OCI-LY1 (cell line): ENCODE results near the gene TMOD4.

Source experiments
- H2AFZ ChIP-seq: fragments of 200-600 bp; sonication (generic), shearing (Covaris generic); 2 replicates; pipeline ENCODE4 v1.6.0; 2014; ENCODE audit warnings: antibody characterized with exemption, mild to moderate bottlenecking, low read length
- H3F3A ChIP-seq: fragments of 200-600 bp; sonication (generic), shearing (Covaris generic); 2 replicates; pipeline ENCODE4 v1.6.0; 2014; ENCODE audit warnings: mild to moderate bottlenecking, antibody characterized with exemption, low read length, moderate library complexity; ENCODE audit not compliant: insufficient read depth
- H3K27ac ChIP-seq: fragments of 200-600 bp; sonication (generic); 2 replicates; pipeline ENCODE4 v1.5.1; 2014; ENCODE audit warnings: low read length, mixed run types, mild to moderate bottlenecking, low read depth; ENCODE audit not compliant: poor library complexity, severe bottlenecking
- H3K27me3 ChIP-seq: fragments of 200-600 bp; sonication (generic); 2 replicates; pipeline ENCODE4 v1.6.0; 2014; ENCODE audit warnings: antibody characterized with exemption, mild to moderate bottlenecking, low read length, moderate library complexity; ENCODE audit not compliant: insufficient read depth
- H3K36me3 ChIP-seq: fragments of 200-600 bp; sonication (generic); 2 replicates; pipeline ENCODE4 v1.6.1; 2014; ENCODE audit warnings: mild to moderate bottlenecking, antibody characterized with exemption, low read length, moderate library complexity, mixed read lengths; ENCODE audit not compliant: insufficient read depth
- H3K4me1 ChIP-seq: fragments of 200-600 bp; sonication (generic); 2 replicates; pipeline ENCODE4 v1.5.1; 2014; ENCODE audit warnings: mild to moderate bottlenecking, low read length, moderate library complexity; ENCODE audit not compliant: insufficient read depth, severe bottlenecking
- H3K4me2 ChIP-seq: fragments of 200-600 bp; sonication (generic), shearing (Covaris generic); 2 replicates; pipeline ENCODE4 v1.6.1; 2014; ENCODE audit warnings: low read length
- H3K4me3 ChIP-seq: fragments of 200-600 bp; sonication (generic); 2 replicates; pipeline ENCODE4 v1.5.1; 2014; ENCODE audit warnings: low read length, low read depth, mild to moderate bottlenecking, mixed read lengths; ENCODE audit not compliant: poor library complexity, severe bottlenecking
- H3K79me2 ChIP-seq: fragments of 200-600 bp; shearing (Covaris generic); 2 replicates; pipeline ENCODE4 v1.6.1; 2016; ENCODE audit warnings: mixed run types, low read length, mixed read lengths; ENCODE audit not compliant: insufficient read depth
- H3K9ac ChIP-seq: fragments of 200-600 bp; sonication (generic), shearing (Covaris generic); 2 replicates; pipeline ENCODE4 v1.6.1; 2014; ENCODE audit warnings: mild to moderate bottlenecking, low read length, mixed read lengths
- H3K9me2 ChIP-seq: fragments of 200-600 bp; sonication (generic), shearing (Covaris generic); 2 replicates; pipeline ENCODE4 v1.6.1; 2014; ENCODE audit warnings: low read depth, mild to moderate bottlenecking, low read length, mixed read lengths
- H3K9me3 ChIP-seq: fragments of 200-600 bp; shearing (Covaris generic); 2 replicates; pipeline ENCODE4 v1.6.1; 2014; ENCODE audit warnings: low read length, mixed read lengths
- H4K20me1 ChIP-seq: fragments of 200-600 bp; sonication (generic), shearing (Covaris generic); 2 replicates; pipeline ENCODE4 v1.6.0; 2016; ENCODE audit warnings: mild to moderate bottlenecking, low read length; ENCODE audit not compliant: insufficient read depth
- CTCF ChIP-seq: fragments of 200-600 bp; sonication (generic), shearing (Covaris generic); IDR thresholded peaks from 2 replicates; pipeline ENCODE4 v1.5.1; 2017; ENCODE audit warnings: mild to moderate bottlenecking, antibody characterized with exemption, low read length, moderate library complexity, mixed read lengths
- EZH2 ChIP-seq: fragments of 200-600 bp; sonication (generic), shearing (Covaris generic); IDR thresholded peaks from 2 replicates; pipeline ENCODE4 v1.8.0; 2017; ENCODE audit warnings: borderline replicate concordance, mixed run types, mild to moderate bottlenecking, antibody characterized with exemption, low read length, moderate library complexity, mixed read lengths

The TMOD4 gene

GRCh38 chr1:151187205-151187604 is 11.4 kb upstream of the TMOD4 start:
- peaks cover 34% of the 10 kb centered on the region for H3K36me3 ChIP-seq
- H3K4me2 ChIP-seq: no peak overlapping the region
- no peaks in the 10 kb centered on the region for H3F3A ChIP-seq
- H3K27me3 ChIP-seq: no peaks in the 10 kb centered on the region; the same call in 1 of the 2 replicates
- no peaks in the 10 kb centered on the region for H4K20me1 ChIP-seq
- H3K4me1 ChIP-seq: peaks cover 16% of the 10 kb centered on the region
- H3K27ac ChIP-seq: no peak overlapping the region
- no peak overlapping the region for H3K9ac ChIP-seq
- H3K79me2 ChIP-seq: peaks cover 7% of the 10 kb centered on the region
- TF ChIP-seq CTCF (no peak), EZH2 (no peak)
- H3K4me3 ChIP-seq: no peak overlapping the region
- H2AFZ ChIP-seq: no peak overlapping the region
- H3K9me2 ChIP-seq: no peaks in the 10 kb centered on the region
- H3K9me3 ChIP-seq: no peaks in the 10 kb centered on the region

- no peak overlapping the region for H3K4me2 ChIP-seq
- no peaks in the 10 kb centered on the region for H3F3A ChIP-seq
- peaks cover 60% of the 10 kb centered on the region for H3K36me3 ChIP-seq
- no peak overlapping the region for H3K27ac ChIP-seq
- H3K9ac ChIP-seq: no peak overlapping the region
- H2AFZ ChIP-seq: no peak overlapping the region
- peaks cover 3% of the 10 kb centered on the region for H3K79me2 ChIP-seq
- H3K27me3 ChIP-seq: no peaks in the 10 kb centered on the region
- no peak for TF ChIP-seq CTCF
- no peak for TF ChIP-seq EZH2
- no peaks in the 10 kb centered on the region for H3K9me2 ChIP-seq
- H3K9me3 ChIP-seq: no peaks in the 10 kb centered on the region
- H3K4me3 ChIP-seq: no peak overlapping the region
- peaks cover 11% of the 10 kb centered on the region for H3K4me1 ChIP-seq
- H4K20me1 ChIP-seq: no peaks in the 10 kb centered on the region
Measured at GRCh38 chr1:151184211-151184610, 8.4 kb upstream of the TMOD4 start.

GRCh38 chr1:151176514-151177045 is 799 bp upstream of the TMOD4 start:
- no peaks in the 10 kb centered on the region for H3K9me3 ChIP-seq
- H3K4me2 ChIP-seq: no peak overlapping the region
- H3F3A ChIP-seq: no peaks in the 10 kb centered on the region
- no peak overlapping the region for H3K27ac ChIP-seq
- H3K27me3 ChIP-seq: no peaks in the 10 kb centered on the region
- H3K9me2 ChIP-seq: no peaks in the 10 kb centered on the region
- no peak overlapping the region for H3K9ac ChIP-seq
- H3K4me1 ChIP-seq: no peaks in the 10 kb centered on the region
- H2AFZ ChIP-seq: no peak overlapping the region
- H4K20me1 ChIP-seq: no peaks in the 10 kb centered on the region
- TF ChIP-seq EZH2: no peak
- no peak for TF ChIP-seq CTCF
- no peak overlapping the region for H3K4me3 ChIP-seq
- H3K36me3 ChIP-seq: peaks cover 70% of the 10 kb centered on the region
- no peaks in the 10 kb centered on the region for H3K79me2 ChIP-seq
